Measurements from ENCODE around the gene NCAM1.

GRCh38 chr11:113269636-113270035 is 308.4 kb downstream of the NCAM1 start:
- TF ChIP-seq CTCF (IDR thresholded peaks at IDR 0.05; ENCODE audit: low read length) (no peak), EZH2phosphoT487 (IDR thresholded peaks at IDR 0.05; ENCODE audit: low read length) (no peak), EZH2 (optimal IDR thresholded peaks at IDR 0.05; ENCODE audit: low read depth, low read length) (no peak)
